Activated CD8-positive, alpha-beta T cell treated with anti-CD3 and anti-CD28 coated beads for 36 hours (primary cell): Measurements from ENCODE around the gene CNTNAP2. TPM values are rescaled to one million over a fixed set of nuclear protein-coding genes. Genes with fewer than 3 reads are reported as not detected.

Experiments
- ATAC-seq: fragments of 200-7000 bp; cut with Tn5 transposase; one replicate; pipeline ENCODE4 v1.10.0; 2021; ENCODE audit warnings: mild to moderate bottlenecking, moderate library complexity
- CTCF ChIA-PET: fragments of 350-600 bp; sonication (Branson Sonifier 250); formaldehyde crosslinking; loops from one replicate; lab custom pipeline; 2021; ENCODE audit warnings: antibody characterized with exemption; lab: Charles Lee
- POLR2A ChIA-PET: fragments of 350-600 bp; sonication (Branson Sonifier 250); formaldehyde crosslinking; loops from one replicate; lab custom pipeline; 2021; ENCODE audit warnings: antibody characterized with exemption; lab: Charles Lee
- DNase-seq: peaks from one replicate; pipeline ENCODE4 v3.0.0-alpha.2; 2020
- H3K27ac Mint-ChIP-seq: one replicate; pipeline ENCODE4 v1.8.0; 2021; ENCODE audit warnings: mild to moderate bottlenecking, mixed read lengths
- H3K27me3 Mint-ChIP-seq: one replicate; pipeline ENCODE4 v1.8.0; 2021; ENCODE audit warnings: mixed read lengths
- H3K36me3 Mint-ChIP-seq: one replicate; pipeline ENCODE4 v1.8.0; 2021; ENCODE audit warnings: low read depth, mixed read lengths
- H3K4me1 Mint-ChIP-seq: one replicate; pipeline ENCODE4 v1.8.0; 2021; ENCODE audit warnings: low read depth, mixed read lengths
- H3K4me3 Mint-ChIP-seq: one replicate; pipeline ENCODE4 v1.8.0; 2021; ENCODE audit warnings: mild to moderate bottlenecking, moderate library complexity, mixed read lengths
- H3K9me3 Mint-ChIP-seq: one replicate; pipeline ENCODE4 v1.8.0; 2021; ENCODE audit warnings: mixed read lengths
- CTCF ChIP-seq: fragments of 200-600 bp; IDR thresholded peaks from one replicate; pipeline ENCODE4 v1.8.0; 2022; ENCODE audit warnings: antibody characterized with exemption, mild to moderate bottlenecking
- intact Hi-C: fragments of 100-400 bp; cut with micrococcal nuclease; formaldehyde crosslinking; loops from one replicate; pipeline ENCODE4 v1.10.0; 2022
- total RNA-seq, 2 experiments: library from RNA; stranded (reverse); gene quantifications; one replicate each; pipeline ENCODE4 v1.2.3, GENCODE V29; 2021

The CNTNAP2 gene
- total RNA-seq, 2 experiments from 2014 or later, result not detected

- Mint-ChIP-seq H3K27me3 (peaks cover 4% of the 10 kb centered on the region), H3K36me3 (no peaks in the 10 kb centered on the region), H3K27ac (no peak overlapping the region), H3K4me3 (no peak overlapping the region), H3K9me3 (no peaks in the 10 kb centered on the region), H3K4me1 (no peaks in the 10 kb centered on the region)
- no peak for DNase-seq
- TF ChIP-seq CTCF, result no peak
- intact Hi-C loops, result no loop called here
- CTCF ChIA-PET, result interaction anchor here (1.1 to 1.3 kb wide), 2 partner anchors 12 to 46 kb away, joined by 3 read pairs; no protein-coding TSS in a partner anchor
- no peak for ATAC-seq
- POLR2A ChIA-PET, result no interaction called here
These were observed 2097.5 kb downstream of the CNTNAP2 start for GRCh38 chr7:148214101-148214500.

- no peak for ATAC-seq
- TF ChIP-seq CTCF, result no peak
- peaks cover 1% of the 10 kb centered on the region for H3K27me3 Mint-ChIP-seq
- ChIA-PET POLR2A (no interaction called here), CTCF (no interaction called here)
- DNase-seq, result no peak
- H3K9me3 Mint-ChIP-seq, result no peaks in the 10 kb centered on the region
- intact Hi-C loops, result no loop called here
- no peak overlapping the region for H3K4me3 Mint-ChIP-seq
- H3K4me1 Mint-ChIP-seq, result no peaks in the 10 kb centered on the region
- H3K36me3 Mint-ChIP-seq, result no peaks in the 10 kb centered on the region
- H3K27ac Mint-ChIP-seq, result no peak overlapping the region
These were observed 2102.0 kb downstream of the CNTNAP2 start for GRCh38 chr7:148218603-148219002.

GRCh38 chr7:148222721-148223120 is 2106.1 kb downstream of the CNTNAP2 start:
- no peak for TF ChIP-seq CTCF
- no peak for ATAC-seq
- Mint-ChIP-seq H3K27me3 (peaks cover 9% of the 10 kb centered on the region), H3K27ac (no peak overlapping the region), H3K36me3 (no peaks in the 10 kb centered on the region), H3K4me3 (no peak overlapping the region), H3K4me1 (no peaks in the 10 kb centered on the region), H3K9me3 (peaks cover 8% of the 10 kb centered on the region)
- ChIA-PET CTCF (interaction anchor here (1.6 kb wide), 1 partner anchor 40 kb away, joined by 4 read pairs; no protein-coding TSS in a partner anchor), POLR2A (no interaction called here)
- no peak for DNase-seq
- intact Hi-C loops, result no loop called here

GRCh38 chr7:148223160-148223559 is 2106.6 kb downstream of the CNTNAP2 start:
- ChIA-PET CTCF (no interaction called here), POLR2A (no interaction called here)
- intact Hi-C loops, result no loop called here
- ATAC-seq (no peak), DNase-seq (no peak)
- no peaks in the 10 kb centered on the region for H3K4me1 Mint-ChIP-seq
- TF ChIP-seq CTCF, result no peak
- no peak overlapping the region for H3K27ac Mint-ChIP-seq
- no peaks in the 10 kb centered on the region for H3K36me3 Mint-ChIP-seq
- peaks cover 8% of the 10 kb centered on the region for H3K9me3 Mint-ChIP-seq
- peaks cover 9% of the 10 kb centered on the region for H3K27me3 Mint-ChIP-seq
- no peak overlapping the region for H3K4me3 Mint-ChIP-seq

GRCh38 chr7:148223738-148224137 is 2107.1 kb downstream of the CNTNAP2 start:
- no peaks in the 10 kb centered on the region for H3K4me1 Mint-ChIP-seq
- DNase-seq, result no peak
- no peak for TF ChIP-seq CTCF
- H3K27me3 Mint-ChIP-seq, result peaks cover 9% of the 10 kb centered on the region
- ChIA-PET CTCF (no interaction called here), POLR2A (no interaction called here)
- no peak for ATAC-seq
- no peak overlapping the region for H3K4me3 Mint-ChIP-seq
- peaks cover 8% of the 10 kb centered on the region for H3K9me3 Mint-ChIP-seq
- H3K36me3 Mint-ChIP-seq, result no peaks in the 10 kb centered on the region
- intact Hi-C loops, result no loop called here
- H3K27ac Mint-ChIP-seq, result no peak overlapping the region
